Neural progenitor cell (in vitro differentiated cells): ENCODE measurements around the gene CTIF. TPM values are rescaled to one million over a fixed set of nuclear protein-coding genes. Genes with fewer than 3 reads are reported as not detected.

Source experiments
- DNase-seq: peaks from one replicate; pipeline ENCODE4 v3.0.0-alpha.2; 2016; ENCODE audit warnings: low spot score
- H2AFZ ChIP-seq: fragments of 200-600 bp; sonication (generic); replicated peaks from 2 replicates; pipeline ENCODE4 v1.6.1; 2016; ENCODE audit warnings: antibody characterized with exemption
- H3F3A ChIP-seq: fragments of 200-600 bp; sonication (generic); 2 replicates; pipeline ENCODE4 v1.6.1; 2016; ENCODE audit warnings: antibody characterized with exemption, low read depth
- H3K27ac ChIP-seq: fragments of 200-600 bp; sonication (generic); 2 replicates; pipeline ENCODE4 v1.5.1; 2016; ENCODE audit warnings: mild to moderate bottlenecking
- H3K27me3 ChIP-seq: fragments of 200-600 bp; sonication (generic); 2 replicates; pipeline ENCODE4 v1.6.1; 2016; ENCODE audit warnings: mild to moderate bottlenecking, moderate library complexity
- H3K36me3 ChIP-seq: fragments of 200-600 bp; sonication (generic); 2 replicates; pipeline ENCODE4 v1.5.1; 2016
- H3K4me1 ChIP-seq: fragments of 200-600 bp; sonication (generic); 2 replicates; pipeline ENCODE4 v1.6.1; 2016; ENCODE audit warnings: mixed run types
- H3K4me2 ChIP-seq: fragments of 200-600 bp; sonication (generic); 2 replicates; pipeline ENCODE4 v1.6.1; 2016
- H3K4me3 ChIP-seq: fragments of 200-600 bp; sonication (generic); 2 replicates; pipeline ENCODE4 v1.5.1; 2016
- H3K79me2 ChIP-seq: fragments of 200-600 bp; sonication (generic); 2 replicates; pipeline ENCODE4 v1.6.1; 2016; ENCODE audit warnings: low read depth
- H3K9ac ChIP-seq: fragments of 200-600 bp; sonication (generic); 2 replicates; pipeline ENCODE4 v1.6.1; 2016
- H3K9me3 ChIP-seq: fragments of 200-600 bp; sonication (generic); 2 replicates; pipeline ENCODE4 v1.5.1; 2016; ENCODE audit warnings: low read depth
- H4K20me1 ChIP-seq: fragments of 200-600 bp; sonication (generic); 2 replicates; pipeline ENCODE4 v1.6.1; 2016; ENCODE audit warnings: low read depth
- H3K27ac Mint-ChIP-seq: 3 replicates; pipeline ENCODE4 v1.8.0; 2021; ENCODE audit warnings: mixed read lengths
- H3K27me3 Mint-ChIP-seq: 2 replicates; pipeline ENCODE4 v1.8.0; 2022; ENCODE audit warnings: low read depth, mild to moderate bottlenecking, inconsistent platforms, moderate library complexity, mixed read lengths; ENCODE audit not compliant: insufficient read depth
- H3K36me3 Mint-ChIP-seq: 3 replicates; pipeline ENCODE4 v1.8.0; 2021; ENCODE audit warnings: mixed read lengths
- H3K4me1 Mint-ChIP-seq: 3 replicates; pipeline ENCODE4 v1.8.0; 2021; ENCODE audit warnings: mixed read lengths
- H3K4me3 Mint-ChIP-seq: 3 replicates; pipeline ENCODE4 v1.8.0; 2021; ENCODE audit warnings: mild to moderate bottlenecking, moderate library complexity, mixed read lengths
- H3K9me3 Mint-ChIP-seq: 3 replicates; pipeline ENCODE4 v1.8.0; 2020; ENCODE audit warnings: mixed read lengths
- EZH2 ChIP-seq: fragments of 200-600 bp; sonication (generic); IDR thresholded peaks from 2 replicates; pipeline ENCODE4 v1.6.1; 2017; ENCODE audit warnings: antibody characterized with exemption, mild to moderate bottlenecking, moderate library complexity
- EZH2phosphoT487 ChIP-seq: fragments of 200-600 bp; sonication (generic); IDR thresholded peaks from 2 replicates; pipeline ENCODE4 v1.6.1; 2017; ENCODE audit warnings: antibody characterized with exemption
- total RNA-seq: library from RNA; depleted of rRNA; stranded (reverse); fragments of >200 nt; gene quantifications from 2 replicates; pipeline ENCODE4 v1.2.3, GENCODE V29; 2015; ENCODE audit warnings: low replicate concordance
- TF ChIP-seq, protein P1 (sequence below): fragments of 200-600 bp; sonication (generic); IDR thresholded peaks from 2 replicates; pipeline ENCODE4 v1.5.1; 2017; ENCODE audit warnings: antibody characterized with exemption, mild to moderate bottlenecking

The CTIF gene
- total RNA-seq, 1 donor from 2014 or later: 17.6 TPM

DNA sequence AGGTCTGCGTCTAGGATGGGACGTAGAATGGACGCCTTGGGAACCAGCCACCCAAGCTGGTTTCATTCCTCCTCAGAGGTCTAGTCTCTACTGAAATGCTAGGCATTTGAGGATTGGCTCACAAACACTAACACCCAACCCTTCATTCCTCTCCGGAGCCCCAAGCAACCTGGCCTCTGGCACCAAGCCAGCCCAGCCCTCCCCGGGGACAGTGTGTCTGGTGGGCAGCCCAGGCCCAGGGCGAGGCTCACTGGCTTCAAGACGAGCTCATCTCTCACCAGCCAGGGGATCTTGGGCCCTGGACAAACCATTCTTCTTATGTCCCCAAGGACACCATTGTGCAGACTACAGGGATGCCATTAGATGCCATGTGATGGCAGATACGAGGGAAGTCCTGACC lies 182.5 kb downstream of the CTIF start:
- TF ChIP-seq EZH2phosphoT487 (no peak), EZH2 (no peak)
- TF ChIP-seq, protein P1, sequence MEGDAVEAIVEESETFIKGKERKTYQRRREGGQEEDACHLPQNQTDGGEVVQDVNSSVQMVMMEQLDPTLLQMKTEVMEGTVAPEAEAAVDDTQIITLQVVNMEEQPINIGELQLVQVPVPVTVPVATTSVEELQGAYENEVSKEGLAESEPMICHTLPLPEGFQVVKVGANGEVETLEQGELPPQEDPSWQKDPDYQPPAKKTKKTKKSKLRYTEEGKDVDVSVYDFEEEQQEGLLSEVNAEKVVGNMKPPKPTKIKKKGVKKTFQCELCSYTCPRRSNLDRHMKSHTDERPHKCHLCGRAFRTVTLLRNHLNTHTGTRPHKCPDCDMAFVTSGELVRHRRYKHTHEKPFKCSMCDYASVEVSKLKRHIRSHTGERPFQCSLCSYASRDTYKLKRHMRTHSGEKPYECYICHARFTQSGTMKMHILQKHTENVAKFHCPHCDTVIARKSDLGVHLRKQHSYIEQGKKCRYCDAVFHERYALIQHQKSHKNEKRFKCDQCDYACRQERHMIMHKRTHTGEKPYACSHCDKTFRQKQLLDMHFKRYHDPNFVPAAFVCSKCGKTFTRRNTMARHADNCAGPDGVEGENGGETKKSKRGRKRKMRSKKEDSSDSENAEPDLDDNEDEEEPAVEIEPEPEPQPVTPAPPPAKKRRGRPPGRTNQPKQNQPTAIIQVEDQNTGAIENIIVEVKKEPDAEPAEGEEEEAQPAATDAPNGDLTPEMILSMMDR: no peak
- Mint-ChIP-seq H3K36me3 (peaks cover 11% of the 10 kb centered on the region), H3K27ac (no peak overlapping the region), H3K27me3 (peaks cover 3% of the 10 kb centered on the region), H3K4me1 (peaks cover 6% of the 10 kb centered on the region), H3K4me3 (no peak overlapping the region), H3K9me3 (peaks cover 12% of the 10 kb centered on the region)
- Histone ChIP-seq H3F3A (no peaks in the 10 kb centered on the region), H2AFZ (no peak overlapping the region), H4K20me1 (no peaks in the 10 kb centered on the region), H3K79me2 (no peaks in the 10 kb centered on the region), H3K27me3 (no peaks in the 10 kb centered on the region), H3K4me1 (no peaks in the 10 kb centered on the region), H3K4me3 (no peak overlapping the region), H3K9ac (no peak overlapping the region), H3K27ac (no peak overlapping the region), H3K36me3 (no peaks in the 10 kb centered on the region), H3K4me2 (no peak overlapping the region), H3K9me3 (no peaks in the 10 kb centered on the region)
- DNase-seq: no peak

DNA sequence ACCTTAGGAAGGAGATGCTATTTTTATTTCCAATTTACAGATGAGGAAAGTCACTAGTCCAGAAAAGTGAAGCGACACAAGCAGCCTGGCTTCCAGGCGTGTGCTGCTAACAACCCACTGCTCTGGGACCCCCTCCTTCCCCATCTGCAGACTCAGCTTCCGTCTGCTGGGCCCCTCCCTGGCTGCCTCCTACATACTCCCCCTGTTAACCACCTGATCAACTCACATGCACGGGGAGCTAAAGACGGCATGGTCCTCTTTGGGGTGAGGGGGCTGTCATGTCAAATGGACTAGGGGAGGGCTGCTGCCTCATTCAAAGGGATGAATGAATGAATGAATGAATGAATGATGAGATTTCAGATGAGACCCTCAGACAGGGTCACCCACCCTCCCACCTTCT lies 184.2 kb downstream of the CTIF start:
- no peaks in the 10 kb centered on the region for H3K27me3 ChIP-seq
- no peak for TF ChIP-seq EZH2phosphoT487
- TF ChIP-seq, protein P1: no peak
- peaks cover 16% of the 10 kb centered on the region for H3K36me3 Mint-ChIP-seq

DNA sequence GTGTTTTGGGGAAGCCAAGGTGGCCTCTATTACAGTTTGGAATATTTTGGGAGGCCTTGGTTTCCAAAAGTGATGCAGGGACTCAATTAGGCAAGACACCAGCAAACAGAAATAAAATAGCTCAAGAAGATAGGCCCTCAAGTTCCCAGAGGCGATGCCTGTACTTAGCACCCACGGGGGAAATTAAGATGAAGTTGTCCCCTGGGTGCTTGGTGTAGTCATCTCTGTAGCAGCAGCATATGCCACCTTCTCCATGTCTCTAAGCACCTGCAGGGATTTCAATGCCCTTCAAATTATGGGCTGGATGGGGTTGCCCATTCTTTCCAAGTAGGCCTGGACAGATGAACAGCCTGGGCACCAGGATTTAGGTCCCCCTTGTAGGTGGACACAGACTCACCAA lies 185.0 kb downstream of the CTIF start:
- no peak for DNase-seq
- H4K20me1 ChIP-seq: no peaks in the 10 kb centered on the region
- no peak overlapping the region for H3K27ac ChIP-seq
- H3K9ac ChIP-seq: no peak overlapping the region
- H2AFZ ChIP-seq: no peak overlapping the region
- no peak overlapping the region for H3K27ac Mint-ChIP-seq
- TF ChIP-seq EZH2 (no peak), EZH2phosphoT487 (no peak)
- TF ChIP-seq, protein P1: no peak
- H3K27me3 ChIP-seq: no peaks in the 10 kb centered on the region
- H3K4me1 Mint-ChIP-seq: peaks cover 13% of the 10 kb centered on the region
- H3K9me3 Mint-ChIP-seq: peaks cover 28% of the 10 kb centered on the region
- no peak overlapping the region for H3K4me3 ChIP-seq
- H3K4me1 ChIP-seq: peaks cover 7% of the 10 kb centered on the region
- H3K36me3 ChIP-seq: no peaks in the 10 kb centered on the region
- H3K4me2 ChIP-seq: no peak overlapping the region
- no peaks in the 10 kb centered on the region for H3K79me2 ChIP-seq
- no peak overlapping the region for H3K4me3 Mint-ChIP-seq
- peaks cover 4% of the 10 kb centered on the region for H3K27me3 Mint-ChIP-seq
- H3F3A ChIP-seq: peaks cover 7% of the 10 kb centered on the region
- H3K9me3 ChIP-seq: no peaks in the 10 kb centered on the region
- peaks cover 15% of the 10 kb centered on the region for H3K36me3 Mint-ChIP-seq

More for the DNA sequence above, 184.2 kb downstream of the CTIF start:
- Histone ChIP-seq H3K9ac (no peak overlapping the region), H4K20me1 (no peaks in the 10 kb centered on the region), H3K4me2 (no peak overlapping the region), H3K27ac (no peak overlapping the region), H3K9me3 (no peaks in the 10 kb centered on the region), H2AFZ (no peak overlapping the region), H3K79me2 (no peaks in the 10 kb centered on the region), H3K4me1 (peaks cover 7% of the 10 kb centered on the region), H3K4me3 (no peak overlapping the region), H3F3A (peaks cover 7% of the 10 kb centered on the region), H3K36me3 (no peaks in the 10 kb centered on the region)
- no peak for DNase-seq
- Mint-ChIP-seq H3K9me3 (peaks cover 26% of the 10 kb centered on the region), H3K27ac (no peak overlapping the region), H3K27me3 (peaks cover 4% of the 10 kb centered on the region), H3K4me1 (peaks cover 11% of the 10 kb centered on the region), H3K4me3 (no peak overlapping the region)
